ENCODE results near the gene CRMP1.

GRCh38 chr4:5889002-5889696, 3.7 kb downstream of the CRMP1 start:
- TF ChIP-seq CTCF (IDR thresholded peaks at IDR 0.05) (no peak), POLR2A (IDR thresholded peaks at IDR 0.05) (no peak)

Data from body of pancreas (tissue), 4 donors.